Gastrocnemius medialis (tissue), 4 donors: Measurements from ENCODE around the gene GRID1.

Experiments used
- POLR2A ChIP-seq, 2 donors: fragments of 450-650 bp; IDR thresholded peaks; one replicate each; pipeline ENCODE4 v1.6.1; 2017; ENCODE audit warnings: antibody characterized with exemption in 2 of 2, mild to moderate bottlenecking in 2 of 2, moderate library complexity in 2 of 2
- TF ChIP-seq, protein P1 (sequence below), 5 experiments: fragments of 450-650 bp in 3 of 5; fragments of 200-600 bp in 2 of 5; sonication (generic) in 2 of 5; IDR thresholded peaks in 4 of 5; conservative IDR thresholded peaks in 1 of 5; 1 replicate in 4 of 5; 2 replicates in 1 of 5; pipeline ENCODE4 v1.5.1; 2016 to 2019; ENCODE audit warnings: antibody characterized with exemption in 5 of 5, mild to moderate bottlenecking in 3 of 5, moderate library complexity in 3 of 5

DNA sequence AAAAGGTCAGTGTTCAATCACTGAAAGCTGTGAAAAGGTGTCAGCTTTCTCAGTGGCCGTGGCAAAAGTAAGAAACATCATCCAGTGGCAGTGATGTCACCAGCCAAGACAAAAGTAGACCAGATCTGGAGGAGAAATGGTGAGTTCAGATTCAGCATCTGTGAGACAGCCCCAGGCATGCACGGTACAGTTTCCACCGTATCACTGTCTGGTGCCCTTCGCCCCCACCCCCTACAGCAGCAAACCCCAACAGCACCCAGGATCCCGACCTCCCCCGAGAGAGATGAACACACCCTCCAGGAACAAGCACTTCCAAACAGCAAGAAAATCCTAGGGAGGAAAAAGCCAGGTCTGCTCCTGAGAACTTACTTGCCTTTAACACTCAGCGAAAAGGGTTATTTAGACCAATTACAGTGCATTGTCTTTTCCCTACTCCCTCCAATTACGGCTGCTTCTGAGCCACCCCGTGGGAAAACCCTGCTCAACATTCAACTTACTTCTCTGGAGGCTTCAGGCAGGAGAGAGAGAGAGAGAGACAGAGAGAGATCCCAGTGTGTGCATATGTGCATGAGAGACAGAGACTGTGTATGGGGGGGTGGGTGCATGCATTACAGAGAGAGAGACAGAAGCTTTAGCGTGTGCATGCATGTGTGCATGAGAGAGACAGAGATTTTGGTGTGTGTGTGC, 189.6 kb downstream of the GRID1 start:
- TF ChIP-seq, protein P1, sequence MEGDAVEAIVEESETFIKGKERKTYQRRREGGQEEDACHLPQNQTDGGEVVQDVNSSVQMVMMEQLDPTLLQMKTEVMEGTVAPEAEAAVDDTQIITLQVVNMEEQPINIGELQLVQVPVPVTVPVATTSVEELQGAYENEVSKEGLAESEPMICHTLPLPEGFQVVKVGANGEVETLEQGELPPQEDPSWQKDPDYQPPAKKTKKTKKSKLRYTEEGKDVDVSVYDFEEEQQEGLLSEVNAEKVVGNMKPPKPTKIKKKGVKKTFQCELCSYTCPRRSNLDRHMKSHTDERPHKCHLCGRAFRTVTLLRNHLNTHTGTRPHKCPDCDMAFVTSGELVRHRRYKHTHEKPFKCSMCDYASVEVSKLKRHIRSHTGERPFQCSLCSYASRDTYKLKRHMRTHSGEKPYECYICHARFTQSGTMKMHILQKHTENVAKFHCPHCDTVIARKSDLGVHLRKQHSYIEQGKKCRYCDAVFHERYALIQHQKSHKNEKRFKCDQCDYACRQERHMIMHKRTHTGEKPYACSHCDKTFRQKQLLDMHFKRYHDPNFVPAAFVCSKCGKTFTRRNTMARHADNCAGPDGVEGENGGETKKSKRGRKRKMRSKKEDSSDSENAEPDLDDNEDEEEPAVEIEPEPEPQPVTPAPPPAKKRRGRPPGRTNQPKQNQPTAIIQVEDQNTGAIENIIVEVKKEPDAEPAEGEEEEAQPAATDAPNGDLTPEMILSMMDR (IDR thresholded peaks at IDR 0.05 in 4 of 5, conservative IDR thresholded peaks at IDR 0.05 in 1 of 5) = no peak
- TF ChIP-seq POLR2A (IDR thresholded peaks at IDR 0.05) = no peak
